Activated naive CD8-positive, alpha-beta T cell (primary cell): ENCODE results near the gene DMAC2L.
"Not testable (repeated sequence)": the region's sequence is repeated elsewhere in the genome, so short reads cannot be mapped to it uniquely, and the experiment has no call there.

Experiments used
- H3K27ac Mint-ChIP-seq: one replicate; pipeline ENCODE4 v1.8.0; 2021; ENCODE audit warnings: mixed read lengths
- H3K27me3 Mint-ChIP-seq: one replicate; pipeline ENCODE4 v1.8.0; 2021; ENCODE audit warnings: mixed read lengths
- H3K36me3 Mint-ChIP-seq: one replicate; pipeline ENCODE4 v1.8.0; 2021; ENCODE audit warnings: mixed read lengths
- H3K4me1 Mint-ChIP-seq: one replicate; pipeline ENCODE4 v1.8.0; 2021; ENCODE audit warnings: low read depth, mixed read lengths
- H3K4me3 Mint-ChIP-seq: one replicate; pipeline ENCODE4 v1.8.0; 2021; ENCODE audit warnings: mild to moderate bottlenecking, mixed read lengths
- H3K9me3 Mint-ChIP-seq: one replicate; pipeline ENCODE4 v1.8.0; 2021; ENCODE audit warnings: low read depth, mixed read lengths

Gene DMAC2L

GRCh38 chr14:50340963-50341362 is 28.8 kb downstream of the DMAC2L start:
- peaks cover 34% of the 10 kb centered on the region for H3K4me1 Mint-ChIP-seq
- H3K27me3 Mint-ChIP-seq: no peaks in the 10 kb centered on the region
- H3K4me3 Mint-ChIP-seq: no peak overlapping the region
- H3K27ac Mint-ChIP-seq: no peak overlapping the region
- no peaks in the 10 kb centered on the region for H3K9me3 Mint-ChIP-seq
- peaks cover 12% of the 10 kb centered on the region for H3K36me3 Mint-ChIP-seq

DNA sequence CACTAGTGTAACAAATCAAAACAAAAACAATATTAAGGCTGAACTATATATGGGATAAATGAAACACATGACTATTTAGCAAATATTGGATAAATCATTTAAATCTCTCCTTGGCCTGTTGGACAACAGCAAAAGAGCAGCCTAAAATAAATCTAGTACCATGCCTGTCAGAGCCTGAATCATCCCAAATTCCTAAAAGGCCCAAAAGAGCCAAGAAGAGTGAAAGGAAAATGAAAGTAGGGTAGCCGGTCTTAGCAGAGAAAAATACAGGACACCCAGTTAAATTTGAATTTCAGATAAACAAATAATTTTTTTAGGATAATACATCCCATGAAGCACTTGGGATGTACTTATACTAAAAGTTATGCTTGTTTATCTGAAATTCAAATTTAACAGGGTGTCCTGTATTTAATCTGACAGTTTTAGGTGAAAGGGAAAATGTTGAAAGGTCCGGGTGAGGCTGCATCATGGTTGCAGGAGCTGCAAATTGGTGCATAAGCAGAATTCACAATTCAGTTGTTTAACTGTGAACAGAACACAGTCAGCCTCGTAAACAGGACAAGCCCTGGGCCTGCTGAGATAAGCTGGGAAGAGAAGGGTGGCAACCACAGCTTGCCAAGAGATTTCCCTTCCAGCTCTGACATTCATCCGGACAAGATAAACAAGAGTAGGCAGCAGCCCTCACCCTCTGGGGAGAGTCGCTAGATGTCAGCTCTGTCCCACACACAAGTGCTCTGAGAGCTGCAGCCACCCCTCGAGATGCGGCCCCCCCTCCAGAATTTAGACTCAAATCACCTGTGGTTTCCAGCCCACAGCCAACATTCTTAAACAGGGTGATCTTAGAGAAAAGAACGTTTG is 30.3 kb downstream of the DMAC2L start:
- Mint-ChIP-seq H3K27me3 (no peaks in the 10 kb centered on the region), H3K27ac (peak overlapping the region; percentile 5), H3K4me3 (no peak overlapping the region), H3K9me3 (no peaks in the 10 kb centered on the region), H3K36me3 (peaks cover 13% of the 10 kb centered on the region), H3K4me1 (peaks cover 28% of the 10 kb centered on the region)

- peak overlapping the region; percentile 89 for H3K27ac Mint-ChIP-seq
- H3K4me3 Mint-ChIP-seq: no peak overlapping the region
- no peaks in the 10 kb centered on the region for H3K9me3 Mint-ChIP-seq
- H3K27me3 Mint-ChIP-seq: no peaks in the 10 kb centered on the region
- peaks cover 13% of the 10 kb centered on the region for H3K36me3 Mint-ChIP-seq
- peaks cover 28% of the 10 kb centered on the region for H3K4me1 Mint-ChIP-seq
Observed at GRCh38 chr14:50343434-50343833, 31.3 kb downstream of the DMAC2L start.

- Mint-ChIP-seq H3K4me1 (peaks cover 28% of the 10 kb centered on the region), H3K9me3 (no peaks in the 10 kb centered on the region), H3K27me3 (no peaks in the 10 kb centered on the region), H3K36me3 (peaks cover 13% of the 10 kb centered on the region), H3K27ac (peak overlapping the region; percentile 89), H3K4me3 (peak overlapping the region; percentile 36)
Observed at GRCh38 chr14:50344116-50344775, 32.1 kb downstream of the DMAC2L start.

DNA sequence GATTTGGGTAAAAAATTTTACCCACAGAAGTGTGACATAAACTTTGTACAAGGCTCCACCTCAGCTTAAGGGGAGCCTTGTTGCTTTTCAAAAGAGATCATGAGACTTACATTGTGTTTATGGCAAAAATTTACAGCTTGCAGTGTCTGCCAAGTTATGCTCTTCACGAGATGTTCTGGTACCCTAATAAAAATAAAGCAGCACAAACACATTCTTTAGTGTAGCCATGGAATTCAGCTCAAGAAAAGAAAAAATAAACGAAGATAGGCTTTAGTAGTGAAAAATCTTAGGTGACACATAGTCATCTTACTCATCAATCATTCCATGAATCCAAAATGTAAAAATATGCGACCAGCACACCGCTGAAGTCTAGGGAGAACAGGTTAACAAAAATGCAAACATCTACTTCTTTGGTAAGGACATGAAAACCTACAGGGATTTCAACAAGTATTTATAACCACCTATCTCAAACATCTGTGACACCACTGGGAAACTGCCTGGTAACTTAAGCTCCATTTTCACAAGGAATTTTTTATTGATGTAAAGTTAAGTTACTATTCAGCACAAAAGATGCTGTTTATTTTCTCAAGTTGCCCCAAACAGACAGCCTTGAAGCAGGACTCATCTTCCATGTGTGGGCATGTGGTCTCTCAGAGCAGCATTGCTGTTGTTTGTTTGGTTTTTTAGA is 32.9 kb downstream of the DMAC2L start:
- Mint-ChIP-seq H3K4me1 (peaks cover 28% of the 10 kb centered on the region), H3K9me3 (no peaks in the 10 kb centered on the region), H3K4me3 (no peak overlapping the region), H3K36me3 (peaks cover 13% of the 10 kb centered on the region), H3K27me3 (no peaks in the 10 kb centered on the region), H3K27ac (peak overlapping the region; percentile 22)

- peaks cover 11% of the 10 kb centered on the region for H3K36me3 Mint-ChIP-seq
- H3K4me1 Mint-ChIP-seq: peaks cover 28% of the 10 kb centered on the region
- H3K27me3 Mint-ChIP-seq: no peaks in the 10 kb centered on the region
- peak overlapping the region; percentile 5 for H3K27ac Mint-ChIP-seq
- no peaks in the 10 kb centered on the region for H3K9me3 Mint-ChIP-seq
- H3K4me3 Mint-ChIP-seq: no peak overlapping the region
Observed at GRCh38 chr14:50345846-50346422, 33.8 kb downstream of the DMAC2L start.

GRCh38 chr14:50347521-50347920 is 35.4 kb downstream of the DMAC2L start:
- Mint-ChIP-seq H3K9me3 (no peaks in the 10 kb centered on the region), H3K27me3 (no peaks in the 10 kb centered on the region), H3K4me3 (no peak overlapping the region), H3K27ac (no peak overlapping the region), H3K4me1 (peaks cover 27% of the 10 kb centered on the region), H3K36me3 (peaks cover 12% of the 10 kb centered on the region)

DNA sequence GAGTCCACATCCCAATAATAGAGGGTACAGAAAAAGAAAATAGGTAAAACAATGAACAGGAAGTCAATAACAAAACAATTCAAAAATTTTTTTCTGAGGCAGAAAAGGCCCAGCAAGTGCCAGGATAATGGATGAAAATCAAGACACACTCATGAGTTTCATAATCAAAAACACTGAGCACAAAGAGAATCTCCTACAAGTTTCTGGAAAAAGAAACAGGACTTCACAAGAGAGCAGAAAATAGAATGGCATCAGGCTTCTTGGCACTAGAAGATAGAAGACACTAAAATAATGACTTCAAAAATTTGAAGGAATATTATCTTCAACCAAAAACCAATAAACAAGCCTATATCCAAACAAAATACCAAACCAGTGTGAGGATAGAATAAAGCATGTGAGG is 36.8 kb downstream of the DMAC2L start:
- H3K36me3 Mint-ChIP-seq: peaks cover 12% of the 10 kb centered on the region
- H3K27me3 Mint-ChIP-seq: no peaks in the 10 kb centered on the region
- no peak overlapping the region for H3K27ac Mint-ChIP-seq
- H3K4me1 Mint-ChIP-seq: peaks cover 13% of the 10 kb centered on the region
- no peaks in the 10 kb centered on the region for H3K9me3 Mint-ChIP-seq
- no peak overlapping the region for H3K4me3 Mint-ChIP-seq

- Mint-ChIP-seq H3K4me1 (peaks cover 4% of the 10 kb centered on the region), H3K27ac (no peak overlapping the region), H3K27me3 (no peaks in the 10 kb centered on the region), H3K4me3 (no peak overlapping the region), H3K9me3 (no peaks in the 10 kb centered on the region), H3K36me3 (peaks cover 10% of the 10 kb centered on the region)
Observed at GRCh38 chr14:50350975-50351374, 38.9 kb downstream of the DMAC2L start.

GRCh38 chr14:50352584-50352983 is 40.5 kb downstream of the DMAC2L start:
- Mint-ChIP-seq H3K27me3 (no peaks in the 10 kb centered on the region), H3K27ac (no peak overlapping the region), H3K36me3 (peaks cover 20% of the 10 kb centered on the region)

GRCh38 chr14:50353126-50353525 is 41.0 kb downstream of the DMAC2L start:
- no peak overlapping the region for H3K27ac Mint-ChIP-seq

More at GRCh38 chr14:50352584-50352983, 40.5 kb downstream of the DMAC2L start:
- Mint-ChIP-seq H3K4me1 (peaks cover 4% of the 10 kb centered on the region), H3K4me3 (no peak overlapping the region), H3K9me3 (no peaks in the 10 kb centered on the region)

GRCh38 chr14:50354527-50354926 is 42.4 kb downstream of the DMAC2L start:
- peaks cover 30% of the 10 kb centered on the region for H3K36me3 Mint-ChIP-seq
- peaks cover 5% of the 10 kb centered on the region for H3K4me1 Mint-ChIP-seq
- no peaks in the 10 kb centered on the region for H3K27me3 Mint-ChIP-seq
- H3K27ac Mint-ChIP-seq: no peak overlapping the region
- no peaks in the 10 kb centered on the region for H3K9me3 Mint-ChIP-seq
- no peak overlapping the region for H3K4me3 Mint-ChIP-seq

More at GRCh38 chr14:50353126-50353525, 41.0 kb downstream of the DMAC2L start:
- Mint-ChIP-seq H3K4me3 (no peak overlapping the region), H3K9me3 (no peaks in the 10 kb centered on the region), H3K4me1 (peaks cover 4% of the 10 kb centered on the region), H3K36me3 (peaks cover 23% of the 10 kb centered on the region), H3K27me3 (no peaks in the 10 kb centered on the region)

GRCh38 chr14:50355692-50356091 is 43.6 kb downstream of the DMAC2L start:
- Mint-ChIP-seq H3K9me3 (no peaks in the 10 kb centered on the region), H3K4me3 (no peak overlapping the region), H3K4me1 (peaks cover 8% of the 10 kb centered on the region), H3K27me3 (no peaks in the 10 kb centered on the region), H3K27ac (no peak overlapping the region), H3K36me3 (peaks cover 30% of the 10 kb centered on the region)

DNA sequence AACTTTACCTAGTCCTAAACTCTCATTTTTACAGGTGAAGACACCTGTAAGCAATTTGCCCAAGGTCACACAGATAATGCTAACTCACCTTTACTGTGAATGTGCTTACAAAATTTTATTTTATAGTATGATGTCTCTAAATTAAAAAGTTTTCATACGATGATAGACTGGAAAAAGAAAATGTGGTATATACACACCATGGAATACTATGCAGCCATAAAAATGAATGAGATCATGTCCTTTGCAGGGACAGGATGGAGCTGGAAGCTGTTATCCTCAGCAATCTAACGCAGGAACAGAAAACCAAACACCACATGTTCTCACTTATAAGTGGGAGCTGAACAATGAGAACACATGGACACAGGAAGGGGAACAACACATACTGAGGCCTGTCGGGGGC is 44.2 kb downstream of the DMAC2L start:
- H3K27ac Mint-ChIP-seq, H3K4me1 Mint-ChIP-seq, H3K9me3 Mint-ChIP-seq, H3K27me3 Mint-ChIP-seq, H3K4me3 Mint-ChIP-seq: not testable (repeated sequence)
- H3K36me3 Mint-ChIP-seq: peaks cover 27% of the 10 kb centered on the region

DNA sequence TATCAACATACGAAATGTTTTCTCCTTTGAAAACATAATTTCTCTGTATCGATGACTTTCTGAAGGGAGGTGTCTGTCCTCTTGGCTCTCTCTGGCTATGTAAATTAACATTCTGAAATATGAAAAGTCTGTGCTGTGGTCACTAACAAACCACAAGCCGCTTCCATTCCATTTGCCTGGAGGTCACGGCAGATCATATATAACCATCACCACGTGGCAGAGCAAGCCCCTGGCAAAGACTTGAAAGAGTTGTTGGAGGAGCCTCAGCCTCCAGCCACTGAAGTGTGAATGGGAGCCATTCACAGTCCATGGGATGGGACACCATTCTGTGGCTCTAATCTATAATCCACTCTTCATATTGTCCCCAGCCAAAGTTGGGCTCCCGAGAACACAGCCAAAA is 45.0 kb downstream of the DMAC2L start:
- no peak overlapping the region for H3K27ac Mint-ChIP-seq
- H3K36me3 Mint-ChIP-seq: peaks cover 27% of the 10 kb centered on the region
- peaks cover 9% of the 10 kb centered on the region for H3K4me1 Mint-ChIP-seq
- no peaks in the 10 kb centered on the region for H3K9me3 Mint-ChIP-seq
- H3K27me3 Mint-ChIP-seq: no peaks in the 10 kb centered on the region
- no peak overlapping the region for H3K4me3 Mint-ChIP-seq
